Panc1 (cell line): ENCODE results near the gene CDH6. TPM values are rescaled to one million over a fixed set of nuclear protein-coding genes. Genes with fewer than 3 reads are reported as not detected.

Source experiments
- ATAC-seq: fragments of 200-7000 bp; cut with Tn5 transposase; 2 replicates; pipeline ENCODE4 v1.9.1; 2020; ENCODE audit warnings: mild to moderate bottlenecking, moderate library complexity
- BruUV-seq: library from RNA; stranded (reverse); fragments of 400-500 nt; replicated peaks from 2 replicates; lab custom pipeline; 2021; lab: Mats Ljungman, UMichigan
- CTCF ChIA-PET: fragments of 300-600 bp; sonication (Branson Sonifier 250); formaldehyde crosslinking; loops from one replicate; lab custom pipeline; 2022; ENCODE audit warnings: antibody characterized with exemption; lab: Charles Lee
- POLR2A ChIA-PET: fragments of 300-600 bp; sonication (Branson Sonifier 250); formaldehyde crosslinking; loops from one replicate; lab custom pipeline; 2022; ENCODE audit warnings: antibody characterized with exemption; lab: Charles Lee
- DNase-seq: peaks from one replicate; pipeline ENCODE4 v3.0.0-alpha.2; 2010; ENCODE audit warnings: low read depth, low spot score
- H3K27ac ChIP-seq: 2 replicates; pipeline ENCODE4 v1.5.1; 2011; ENCODE audit warnings: mild to moderate bottlenecking, low read length, inconsistent platforms
- H3K27me3 ChIP-seq: fragments of 200-500 bp; sonication (Bioruptor generic); 2 replicates; pipeline ENCODE4 v1.6.0; 2014; ENCODE audit warnings: low read length, inconsistent platforms; ENCODE audit not compliant: control insufficient read depth, insufficient read depth
- H3K36me3 ChIP-seq: fragments of 200-500 bp; sonication (Bioruptor generic); 2 replicates; pipeline ENCODE4 v1.5.1; 2014; ENCODE audit warnings: inconsistent platforms, mild to moderate bottlenecking, low read length, moderate library complexity; ENCODE audit not compliant: control insufficient read depth, insufficient read depth
- H3K4me1 ChIP-seq: 2 replicates; pipeline ENCODE4 v1.5.1; 2011; ENCODE audit warnings: inconsistent platforms, mild to moderate bottlenecking, low read length, moderate library complexity; ENCODE audit not compliant: control insufficient read depth, insufficient read depth
- H3K4me3 ChIP-seq, 2 experiments: 2 replicates each; pipeline ENCODE4 v1.5.1; 2011 to 2012; ENCODE audit warnings: low read depth in 2 of 2, low read length in 2 of 2, mild to moderate bottlenecking in 2 of 2, inconsistent platforms in 1 of 2, moderate library complexity in 1 of 2
- H3K9me3 ChIP-seq: fragments of 200-500 bp; sonication (Bioruptor generic); 2 replicates; pipeline ENCODE4 v1.5.1; 2014; ENCODE audit warnings: low read depth, mild to moderate bottlenecking, inconsistent platforms, low read length, moderate library complexity; ENCODE audit not compliant: control insufficient read depth, insufficient read depth
- POLR2AphosphoS5 ChIP-seq: IDR thresholded peaks from 2 replicates; pipeline ENCODE4 v1.6.1; 2012; ENCODE audit warnings: mild to moderate bottlenecking, low read depth, low read length, moderate library complexity
- REST ChIP-seq, 2 experiments: IDR thresholded peaks; 2 replicates each; pipeline ENCODE4 v1.6.1; 2011 to 2012; ENCODE audit warnings: low read depth in 2 of 2, control low read depth in 1 of 2, low read length in 1 of 2, mild to moderate bottlenecking in 1 of 2, moderate library complexity in 1 of 2; ENCODE audit not compliant: insufficient read depth in 1 of 2
- SIN3A ChIP-seq: IDR thresholded peaks from 2 replicates; pipeline ENCODE4 v1.6.1; 2012; ENCODE audit warnings: low read depth, mild to moderate bottlenecking, low read length, moderate library complexity, borderline replicate concordance; ENCODE audit not compliant: insufficient read depth
- TCF7L2 ChIP-seq: IDR thresholded peaks from 2 replicates; pipeline ENCODE4 v1.6.1; 2011; ENCODE audit warnings: mild to moderate bottlenecking, low read depth, low read length, inconsistent platforms
- in situ Hi-C: cut with HindIII; loops from 2 replicates; pipeline ENCODE4 v1.10.0; 2016; ENCODE audit warnings: low sequenced_read_pairs, low pct_unique_long_range_greater_than_20kb
- intact Hi-C: fragments of 100-400 bp; cut with micrococcal nuclease; formaldehyde crosslinking; loops from one replicate; pipeline ENCODE4 v1.10.0; 2022; ENCODE audit not compliant: unreplicated experiment
- total RNA-seq: library from RNA; stranded (reverse); gene quantifications from one replicate; pipeline ENCODE4 v1.2.1, GENCODE V29; 2021; ENCODE audit not compliant: unreplicated experiment
- TF ChIP-seq, protein P1 (sequence below): fragments of 450-650 bp; IDR thresholded peaks from 2 replicates; pipeline ENCODE4 v1.5.1; 2017; ENCODE audit warnings: mild to moderate bottlenecking

The CDH6 gene
- total RNA-seq, 1 experiment from 2014 or later: 0.36 TPM

GRCh38 chr5:31192442-31192841, 1.0 kb upstream of the CDH6 start:
- no peak for TF ChIP-seq TCF7L2
- TF ChIP-seq, protein P1, sequence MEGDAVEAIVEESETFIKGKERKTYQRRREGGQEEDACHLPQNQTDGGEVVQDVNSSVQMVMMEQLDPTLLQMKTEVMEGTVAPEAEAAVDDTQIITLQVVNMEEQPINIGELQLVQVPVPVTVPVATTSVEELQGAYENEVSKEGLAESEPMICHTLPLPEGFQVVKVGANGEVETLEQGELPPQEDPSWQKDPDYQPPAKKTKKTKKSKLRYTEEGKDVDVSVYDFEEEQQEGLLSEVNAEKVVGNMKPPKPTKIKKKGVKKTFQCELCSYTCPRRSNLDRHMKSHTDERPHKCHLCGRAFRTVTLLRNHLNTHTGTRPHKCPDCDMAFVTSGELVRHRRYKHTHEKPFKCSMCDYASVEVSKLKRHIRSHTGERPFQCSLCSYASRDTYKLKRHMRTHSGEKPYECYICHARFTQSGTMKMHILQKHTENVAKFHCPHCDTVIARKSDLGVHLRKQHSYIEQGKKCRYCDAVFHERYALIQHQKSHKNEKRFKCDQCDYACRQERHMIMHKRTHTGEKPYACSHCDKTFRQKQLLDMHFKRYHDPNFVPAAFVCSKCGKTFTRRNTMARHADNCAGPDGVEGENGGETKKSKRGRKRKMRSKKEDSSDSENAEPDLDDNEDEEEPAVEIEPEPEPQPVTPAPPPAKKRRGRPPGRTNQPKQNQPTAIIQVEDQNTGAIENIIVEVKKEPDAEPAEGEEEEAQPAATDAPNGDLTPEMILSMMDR: no peak
- TF ChIP-seq REST (IDR thresholded peaks at IDR 0.05; ENCODE audit: insufficient read depth in 1 of 2, low read depth in 2 of 2, low read length in 1 of 2): no peak
- TF ChIP-seq SIN3A: no peak
- no peak for TF ChIP-seq POLR2AphosphoS5
- peaks cover 11% of the 10 kb centered on the region for H3K4me1 ChIP-seq
- POLR2A ChIA-PET: no interaction called here
- H3K4me3 ChIP-seq: no peak overlapping the region
- H3K27ac ChIP-seq: no peak overlapping the region
- no peaks in the 10 kb centered on the region for H3K36me3 ChIP-seq
- DNase-seq (no peak), ATAC-seq (no peak)
- in situ Hi-C loops: no loop called here
- no TSS peak for BruUV-seq
- no peaks in the 10 kb centered on the region for H3K9me3 ChIP-seq
- intact Hi-C loops: no loop called here
- CTCF ChIA-PET: no interaction called here
- H3K27me3 ChIP-seq: peaks cover 46% of the 10 kb centered on the region

DNA sequence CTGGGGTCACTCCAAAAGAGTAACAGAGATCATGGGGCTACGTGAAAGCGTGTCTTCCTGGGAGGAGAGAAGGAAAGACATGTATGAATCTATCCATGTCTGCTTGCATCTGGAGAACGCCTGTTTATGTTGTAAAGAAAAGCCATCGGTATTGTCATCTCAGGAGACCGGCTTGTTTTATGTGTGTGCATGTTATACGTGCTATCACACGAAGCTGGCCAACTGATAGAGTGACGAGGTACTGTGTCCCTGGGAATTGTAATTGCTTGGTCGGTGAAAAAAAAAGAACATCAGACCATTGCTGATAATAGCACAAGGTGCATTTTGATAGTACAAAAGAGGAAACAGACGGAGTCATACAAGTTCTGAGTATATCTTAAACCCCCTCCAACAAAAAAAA, 370 bp upstream of the CDH6 start:
- H3K4me3 ChIP-seq: peak overlapping the region in 1 of 2 experiments; percentile 60; a peak in 1 of 4 replicates
- no TSS peak for BruUV-seq
- in situ Hi-C loops (no loop called here), intact Hi-C loops (no loop called here)
- H3K36me3 ChIP-seq: no peaks in the 10 kb centered on the region
- H3K27ac ChIP-seq: no peak overlapping the region
- peaks cover 11% of the 10 kb centered on the region for H3K4me1 ChIP-seq
- ChIA-PET CTCF (no interaction called here), POLR2A (interaction anchor here (0.7 kb wide), 1 partner anchor 274 kb away, joined by 9 read pairs; no protein-coding TSS in a partner anchor)
- ATAC-seq (no peak), DNase-seq (no peak)
- TF ChIP-seq POLR2AphosphoS5 (no peak), TCF7L2 (no peak), REST (IDR thresholded peaks at IDR 0.05; ENCODE audit: insufficient read depth in 1 of 2, low read depth in 2 of 2, low read length in 1 of 2) (no peak), SIN3A (no peak)
- TF ChIP-seq, protein P1: no peak
- peaks cover 46% of the 10 kb centered on the region for H3K27me3 ChIP-seq
- no peaks in the 10 kb centered on the region for H3K9me3 ChIP-seq
